ENCODE data around the gene IGIP. TPM values are rescaled to one million over a fixed set of nuclear protein-coding genes. Genes with fewer than 3 reads are reported as not detected.

IGIP gene
- total RNA-seq, 1 donor from 2014 or later = 17.2 TPM

GRCh38 chr5:140111011-140111858 is 14.5 kb upstream of the IGIP start:
- DNase-seq (ENCODE audit: low read depth) = no peak

- no peak for DNase-seq (ENCODE audit: low read depth)
Measured at GRCh38 chr5:140111859-140112551, 13.7 kb upstream of the IGIP start.

- peak; percentile 37 for DNase-seq (ENCODE audit: low read depth)
Measured at GRCh38 chr5:140112685-140113179, 13.0 kb upstream of the IGIP start.

GRCh38 chr5:140113180-140113698 is 12.5 kb upstream of the IGIP start:
- no peak for DNase-seq (ENCODE audit: low read depth)

- DNase-seq (ENCODE audit: low read depth) = peak; percentile 80
Measured at GRCh38 chr5:140113699-140114263, 12.0 kb upstream of the IGIP start, which contains the start of gene PURA. Gene PURA (plus strand): TSS chr5:140114109. CDS start chr5:140114182, 73 bp downstream.

- no peak for DNase-seq (ENCODE audit: low read depth)
Measured at GRCh38 chr5:140114341-140115185, 11.2 kb upstream of the IGIP start.

- DNase-seq (ENCODE audit: low read depth) = no peak
Measured at GRCh38 chr5:140115186-140115500, 10.6 kb upstream of the IGIP start.

GRCh38 chr5:140116716-140117115 is 9.0 kb upstream of the IGIP start:
- no peak for DNase-seq (ENCODE audit: low read depth)

- no peak for DNase-seq (ENCODE audit: low read depth)
Measured at GRCh38 chr5:140117523-140117922, 8.2 kb upstream of the IGIP start.

GRCh38 chr5:140118302-140118936 is 7.3 kb upstream of the IGIP start:
- peak; percentile 56 for DNase-seq (ENCODE audit: low read depth)

GRCh38 chr5:140126315-140127012 is 727 bp downstream of the IGIP start:
- DNase-seq (ENCODE audit: low read depth) = no peak

- DNase-seq (ENCODE audit: low read depth) = no peak
Measured at GRCh38 chr5:140128376-140128775, 2.6 kb downstream of the IGIP start.

GRCh38 chr5:140130949-140131733 is 5.4 kb downstream of the IGIP start:
- DNase-seq (ENCODE audit: low read depth) = no peak

GRCh38 chr5:140131967-140132409 is 6.3 kb downstream of the IGIP start:
- DNase-seq (ENCODE audit: low read depth) = peak; percentile 97

GRCh38 chr5:140133514-140134167 is 7.9 kb downstream of the IGIP start:
- no peak for DNase-seq (ENCODE audit: low read depth)

GRCh38 chr5:140134277-140134935 is 8.7 kb downstream of the IGIP start:
- DNase-seq (ENCODE audit: low read depth) = no peak

- DNase-seq (ENCODE audit: low read depth) = no peak
Measured at GRCh38 chr5:140135127-140135526, 9.4 kb downstream of the IGIP start.

- DNase-seq (ENCODE audit: low read depth) = no peak
Measured at GRCh38 chr5:140136624-140137023, 10.9 kb downstream of the IGIP start.

Measured in renal cortical epithelial cell (primary cell).